Left ventricle myocardium inferior (tissue), 1 donor: ENCODE data around the gene BCL2L1. TPM values are rescaled to one million over a fixed set of nuclear protein-coding genes. Genes with fewer than 3 reads are reported as not detected.

Source experiments
- DNase-seq: peaks from one replicate; pipeline ENCODE4 v3.0.0-alpha.2; 2020
- H3K27ac ChIP-seq: fragments of 200-600 bp; replicated peaks from 2 replicates; pipeline ENCODE4 v1.8.0; 2021
- H3K27me3 ChIP-seq: fragments of 200-600 bp; 2 replicates; pipeline ENCODE4 v1.8.0; 2021; ENCODE audit warnings: low read depth
- H3K36me3 ChIP-seq: fragments of 200-600 bp; 2 replicates; pipeline ENCODE4 v1.8.0; 2021
- H3K4me1 ChIP-seq: fragments of 200-600 bp; 2 replicates; pipeline ENCODE4 v1.8.0; 2021
- H3K4me3 ChIP-seq: fragments of 200-600 bp; 2 replicates; pipeline ENCODE4 v1.8.0; 2021; ENCODE audit warnings: mild to moderate bottlenecking, moderate library complexity
- H3K9me3 ChIP-seq: fragments of 200-600 bp; replicated peaks from 2 replicates; pipeline ENCODE4 v1.8.0; 2021
- intact Hi-C: fragments of 100-400 bp; cut with micrococcal nuclease; formaldehyde crosslinking; loops from one replicate; pipeline ENCODE4 v1.11.0; 2022
- total RNA-seq: library from RNA; stranded (reverse); fragmentation: NEBNext Ultra II Directional; extraction: Animal tissue kit (Norgen Biotek cat#: 25700); gene quantifications from one replicate; pipeline ENCODE4 v1.2.1, GENCODE V29; 2021
- TF ChIP-seq, protein P1 (sequence below): fragments of 200-600 bp; IDR thresholded peaks from 2 replicates; pipeline ENCODE4 v1.8.0; 2021; ENCODE audit warnings: antibody characterized with exemption, mild to moderate bottlenecking, borderline replicate concordance
- donor health status: DM: no; HTN: yes; CAD: no; lungs with severe emphysema.

BCL2L1 gene
- total RNA-seq, 1 donor from 2014 or later: 53.2 TPM

DNA sequence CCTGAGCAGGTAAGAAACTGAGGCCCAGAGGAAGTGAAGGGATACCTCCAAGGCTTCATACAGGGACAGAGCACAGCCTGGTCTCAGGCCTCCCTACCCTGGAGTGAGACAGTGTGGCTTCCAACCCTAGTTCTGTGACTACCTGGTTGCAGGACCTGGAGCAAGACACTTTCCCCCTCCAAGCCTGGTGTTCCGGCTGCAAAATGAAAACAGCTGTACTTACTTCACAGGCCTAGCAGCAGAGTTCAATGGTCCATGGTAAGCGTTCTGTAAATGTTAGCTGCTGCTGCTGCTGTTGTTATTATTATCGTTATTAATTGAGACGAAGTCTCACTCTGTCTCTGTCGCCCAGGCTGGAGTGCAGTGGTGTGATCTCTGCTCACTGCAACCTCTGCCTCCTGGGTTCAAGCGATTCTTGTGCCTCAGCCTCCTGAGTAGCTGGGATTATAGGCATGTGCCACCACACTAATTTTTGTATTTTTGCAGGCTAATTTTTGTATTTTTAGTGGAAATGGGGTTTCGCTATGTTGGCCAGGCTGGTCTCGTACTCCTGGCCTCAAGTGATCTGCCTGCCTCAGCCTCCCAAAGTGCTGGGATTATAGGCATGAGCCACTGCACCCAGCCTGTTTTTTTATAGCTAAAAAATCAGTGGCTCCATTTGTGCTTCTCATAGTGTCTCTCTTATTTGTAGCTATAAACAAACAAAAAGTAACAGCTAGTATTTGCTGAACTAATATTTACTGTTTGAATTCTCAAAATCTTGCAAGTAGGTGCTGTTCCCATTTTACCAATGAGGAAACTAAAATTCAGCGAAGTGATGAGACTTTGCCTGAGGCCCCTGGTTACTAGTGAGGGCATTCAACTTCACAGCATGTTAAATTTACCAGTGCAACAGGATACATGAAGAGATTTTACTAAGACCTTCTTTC, 43.0 kb downstream of the BCL2L1 start:
- intact Hi-C loops: no loop called here
- no peaks in the 10 kb centered on the region for H3K9me3 ChIP-seq
- peaks cover 26% of the 10 kb centered on the region for H3K36me3 ChIP-seq
- no peaks in the 10 kb centered on the region for H3K27me3 ChIP-seq
- no peak overlapping the region for H3K4me3 ChIP-seq
- DNase-seq: no peak
- peak overlapping the region; percentile 95 for H3K27ac ChIP-seq
- TF ChIP-seq, protein P1, sequence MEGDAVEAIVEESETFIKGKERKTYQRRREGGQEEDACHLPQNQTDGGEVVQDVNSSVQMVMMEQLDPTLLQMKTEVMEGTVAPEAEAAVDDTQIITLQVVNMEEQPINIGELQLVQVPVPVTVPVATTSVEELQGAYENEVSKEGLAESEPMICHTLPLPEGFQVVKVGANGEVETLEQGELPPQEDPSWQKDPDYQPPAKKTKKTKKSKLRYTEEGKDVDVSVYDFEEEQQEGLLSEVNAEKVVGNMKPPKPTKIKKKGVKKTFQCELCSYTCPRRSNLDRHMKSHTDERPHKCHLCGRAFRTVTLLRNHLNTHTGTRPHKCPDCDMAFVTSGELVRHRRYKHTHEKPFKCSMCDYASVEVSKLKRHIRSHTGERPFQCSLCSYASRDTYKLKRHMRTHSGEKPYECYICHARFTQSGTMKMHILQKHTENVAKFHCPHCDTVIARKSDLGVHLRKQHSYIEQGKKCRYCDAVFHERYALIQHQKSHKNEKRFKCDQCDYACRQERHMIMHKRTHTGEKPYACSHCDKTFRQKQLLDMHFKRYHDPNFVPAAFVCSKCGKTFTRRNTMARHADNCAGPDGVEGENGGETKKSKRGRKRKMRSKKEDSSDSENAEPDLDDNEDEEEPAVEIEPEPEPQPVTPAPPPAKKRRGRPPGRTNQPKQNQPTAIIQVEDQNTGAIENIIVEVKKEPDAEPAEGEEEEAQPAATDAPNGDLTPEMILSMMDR: no peak
- H3K4me1 ChIP-seq: peaks cover 100% of the 10 kb centered on the region

DNA sequence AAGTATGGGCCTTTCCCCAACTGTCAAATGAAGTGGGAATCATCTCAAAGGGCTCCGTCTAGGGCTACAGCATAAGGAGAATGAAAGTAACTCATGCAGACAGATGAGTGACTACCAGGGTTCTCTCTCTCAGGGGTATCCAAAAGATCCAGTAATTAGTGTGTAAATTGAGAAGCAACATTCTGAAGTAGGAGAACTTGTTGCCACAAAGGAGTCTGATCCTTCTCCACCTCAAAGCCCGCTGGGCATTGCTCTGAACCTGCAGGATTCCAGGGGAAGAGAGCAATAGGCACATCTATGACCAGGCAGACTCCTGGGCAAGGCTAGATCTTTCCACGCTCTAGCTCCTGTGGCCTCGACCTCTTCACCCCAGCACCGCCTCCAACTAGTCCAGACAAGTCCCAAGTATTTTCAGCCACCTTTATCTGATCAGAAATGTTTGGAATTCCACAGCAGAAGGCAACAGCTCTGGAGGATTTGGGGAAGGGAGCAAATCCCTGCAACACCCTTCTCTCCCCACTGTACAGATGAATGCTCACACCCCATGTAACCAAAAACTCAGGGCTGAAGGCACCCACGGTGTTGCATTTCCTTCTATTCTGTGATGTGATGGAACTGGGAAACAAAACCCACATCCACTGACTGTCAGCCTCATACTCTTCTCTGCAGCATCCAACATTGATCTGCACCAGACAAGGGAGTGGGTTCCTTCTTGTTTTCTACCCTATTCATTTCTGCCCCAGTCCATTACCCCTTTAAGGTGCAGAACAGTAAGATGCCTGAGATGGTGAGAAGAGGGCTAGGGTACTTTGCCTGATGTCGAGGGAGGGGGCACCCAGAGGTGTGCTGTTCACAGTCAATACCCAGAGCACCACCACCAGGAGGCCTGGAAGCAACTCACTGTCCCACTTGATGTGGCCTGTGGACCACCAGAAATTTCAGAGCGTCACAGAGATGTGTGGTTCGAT, 44.0 kb downstream of the BCL2L1 start:
- Histone ChIP-seq H3K36me3 (peaks cover 21% of the 10 kb centered on the region), H3K27ac (peak overlapping the region; percentile 95), H3K4me3 (no peak overlapping the region), H3K27me3 (no peaks in the 10 kb centered on the region), H3K4me1 (peaks cover 100% of the 10 kb centered on the region), H3K9me3 (no peaks in the 10 kb centered on the region)
- TF ChIP-seq, protein P1: no peak
- intact Hi-C loops: no loop called here
- no peak for DNase-seq

DNA sequence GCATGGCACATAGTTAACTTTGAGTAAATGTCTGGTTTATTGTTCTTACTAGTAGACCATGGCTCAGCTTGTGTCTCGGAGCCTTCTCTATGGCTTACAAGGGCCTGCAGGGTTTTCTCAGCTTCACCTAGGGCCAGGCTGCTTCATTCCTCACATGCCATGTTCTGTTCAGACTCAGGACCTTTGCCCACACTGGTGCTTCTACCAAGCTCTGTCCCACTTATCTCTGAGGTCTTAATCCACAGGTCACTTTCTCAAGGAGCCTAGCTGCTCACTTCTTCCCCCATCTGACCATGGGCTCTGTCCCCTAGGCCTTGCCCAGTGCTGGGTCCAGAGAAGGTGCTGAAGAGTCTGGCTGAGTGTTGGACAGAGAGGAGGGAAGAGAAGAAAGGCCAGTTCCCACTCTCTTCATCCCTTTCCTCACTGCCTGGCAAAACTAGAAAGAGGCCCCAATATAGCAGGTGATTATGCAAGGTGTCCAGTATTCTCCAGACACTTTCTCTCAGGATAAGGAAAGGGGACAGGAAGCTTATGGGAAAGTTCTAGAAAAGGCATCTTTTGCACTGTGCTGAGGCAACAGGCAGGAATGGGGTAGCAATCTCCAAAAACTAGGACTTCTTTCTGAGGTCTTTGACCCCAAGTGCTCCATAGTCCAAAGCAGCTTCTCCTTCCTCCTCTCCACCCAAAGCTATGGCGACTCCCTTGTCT, 45.0 kb downstream of the BCL2L1 start:
- peaks cover 21% of the 10 kb centered on the region for H3K36me3 ChIP-seq
- DNase-seq: no peak
- H3K27me3 ChIP-seq: no peaks in the 10 kb centered on the region
- TF ChIP-seq, protein P1: no peak
- no peaks in the 10 kb centered on the region for H3K9me3 ChIP-seq
- intact Hi-C loops: no loop called here
- H3K4me1 ChIP-seq: peaks cover 100% of the 10 kb centered on the region
- H3K4me3 ChIP-seq: no peak overlapping the region
- H3K27ac ChIP-seq: peak overlapping the region; percentile 95

DNA sequence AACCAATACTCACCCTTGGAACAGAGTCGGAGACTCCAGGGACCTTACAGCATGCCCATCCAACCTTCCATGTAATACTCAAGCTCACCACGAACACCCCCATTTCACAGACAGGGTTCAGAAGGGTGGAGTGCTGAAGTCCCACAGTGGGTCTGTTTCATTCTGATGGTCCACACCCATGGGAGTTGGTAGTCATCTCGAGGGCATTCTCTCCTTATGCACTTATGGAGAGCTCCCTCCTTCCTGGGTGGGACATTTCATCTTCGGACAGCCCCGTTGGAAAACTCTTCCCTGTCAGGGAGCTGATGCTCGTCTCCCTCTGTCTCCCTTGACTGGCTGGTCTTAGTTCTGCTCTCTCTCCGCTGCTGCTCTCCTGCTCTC, 46.1 kb downstream of the BCL2L1 start:
- TF ChIP-seq, protein P1: no peak
- no peak for DNase-seq
- Histone ChIP-seq H3K36me3 (peaks cover 21% of the 10 kb centered on the region), H3K27me3 (no peaks in the 10 kb centered on the region), H3K4me1 (peaks cover 100% of the 10 kb centered on the region), H3K27ac (peak overlapping the region; percentile 95), H3K4me3 (no peak overlapping the region), H3K9me3 (no peaks in the 10 kb centered on the region)
- intact Hi-C loops: no loop called here
